Breast epithelium (tissue), 4 donors: ENCODE measurements around the gene WDR43. TPM values are rescaled to one million over a fixed set of nuclear protein-coding genes. Genes with fewer than 3 reads are reported as not detected.

Experiments
- DNase-seq, 2 donors: peaks; one replicate each; pipeline ENCODE4 v3.0.0-alpha.2; 2019; ENCODE audit warnings: low spot score in 2 of 2
- H3K27ac ChIP-seq, 2 donors: fragments of 200-600 bp; sonication (generic) in 1 of 2; one replicate each; pipeline ENCODE4 v1.5.1; 2016 to 2019; ENCODE audit warnings: mild to moderate bottlenecking in 1 of 2
- H3K27me3 ChIP-seq, 2 donors: fragments of 200-600 bp; sonication (generic) in 1 of 2; one replicate each; pipeline versions ENCODE4 v1.5.1 to v1.6.0; 2017 to 2019; ENCODE audit warnings: control low read depth in 1 of 2, mild to moderate bottlenecking in 1 of 2
- H3K36me3 ChIP-seq: fragments of 200-600 bp; one replicate; pipeline ENCODE4 v1.5.1; 2019
- H3K4me1 ChIP-seq, 2 donors: fragments of 200-600 bp; sonication (generic); one replicate each; pipeline ENCODE4 v1.5.1; 2016 to 2019; ENCODE audit warnings: control low read depth in 1 of 2
- H3K4me3 ChIP-seq, 3 donors: fragments of 200-600 bp; sonication (generic); 1 replicate in 2 of 3; 2 replicates in 1 of 3; pipeline ENCODE4 v1.5.1; 2016 to 2019; ENCODE audit warnings: mild to moderate bottlenecking in 3 of 3, moderate library complexity in 2 of 3
- H3K9me3 ChIP-seq, 2 donors: fragments of 200-600 bp; sonication (generic) in 1 of 2; one replicate each; pipeline ENCODE4 v1.5.1; 2016 to 2019; ENCODE audit warnings: control low read depth in 1 of 2
- POLR2A ChIP-seq: fragments of 450-650 bp; IDR thresholded peaks from one replicate; pipeline ENCODE4 v1.6.1; 2016; ENCODE audit warnings: antibody characterized with exemption, mild to moderate bottlenecking, moderate library complexity
- POLR2AphosphoS5 ChIP-seq, 3 donors: sonication (generic); formaldehyde crosslinking; IDR thresholded peaks; one replicate each; pipeline ENCODE4 v1.6.1; 2017; ENCODE audit warnings: antibody characterized with exemption in 3 of 3
- intact Hi-C: fragments of 100-400 bp; cut with DNase I; formaldehyde crosslinking; loops from one replicate; pipeline ENCODE4 v1.15.1; 2023; ENCODE audit warnings: low total_unique reads
- total RNA-seq, 3 donors: library from RNA; depleted of rRNA; stranded (reverse); fragments of >200 nt; gene quantifications; one replicate each; pipeline ENCODE4 v1.1.0, GENCODE V29; 2016
- TF ChIP-seq, protein P1 (sequence below), 3 donors: fragments of 450-650 bp; IDR thresholded peaks; one replicate each; pipeline ENCODE4 v1.5.1; 2016 to 2017; ENCODE audit warnings: antibody characterized with exemption in 3 of 3, mild to moderate bottlenecking in 3 of 3, moderate library complexity in 3 of 3

WDR43 gene
- total RNA-seq, 3 donors from 2014 or later = 55.1 to 67.8 (median 64.5) TPM

DNA sequence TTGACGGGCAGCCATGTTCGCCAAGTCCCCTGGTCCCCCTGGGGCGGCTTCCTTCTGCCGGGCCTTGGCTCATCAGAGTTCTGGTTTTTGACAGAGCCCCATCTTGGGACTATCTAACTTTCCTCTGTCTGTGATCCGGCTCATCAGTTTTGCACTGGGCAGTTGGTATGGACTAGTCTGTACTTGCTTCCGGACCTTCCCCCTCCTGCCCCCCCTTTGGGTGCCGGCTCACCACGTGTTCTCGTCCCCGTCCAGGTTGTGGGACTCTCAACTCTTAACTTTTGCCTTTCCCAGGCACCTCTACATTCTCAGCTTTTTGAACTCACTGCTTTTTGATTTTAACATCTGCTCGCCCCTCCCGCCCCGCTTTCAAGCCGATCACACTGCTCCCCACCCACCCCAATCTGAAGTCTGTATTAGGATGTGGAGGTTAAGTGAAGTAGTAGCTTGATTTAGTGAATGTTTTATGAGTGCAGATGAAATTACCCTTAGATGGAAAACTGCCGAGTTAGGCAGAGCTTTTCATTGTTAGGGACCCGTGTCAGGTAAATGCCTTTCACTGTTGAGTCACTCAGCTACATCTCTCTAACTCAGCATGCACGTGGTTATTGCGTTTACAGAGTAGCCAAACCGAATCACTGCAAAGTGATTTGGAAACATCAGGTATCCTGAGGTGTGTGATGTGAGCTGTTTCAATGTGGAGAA lies 874 bp downstream of the WDR43 start:
- Histone ChIP-seq H3K36me3 (no peaks in the 10 kb centered on the region), H3K4me1 (peaks cover 0 to 9% of the 10 kb centered on the region in 2 donors), H3K27ac (peak overlapping the region; percentile 83 to 86), H3K9me3 (no peaks in the 10 kb centered on the region), H3K27me3 (no peaks in the 10 kb centered on the region), H3K4me3 (peak overlapping the region; percentile 97 to 98 (median 98))
- intact Hi-C loops = no loop called here
- TF ChIP-seq, protein P1, sequence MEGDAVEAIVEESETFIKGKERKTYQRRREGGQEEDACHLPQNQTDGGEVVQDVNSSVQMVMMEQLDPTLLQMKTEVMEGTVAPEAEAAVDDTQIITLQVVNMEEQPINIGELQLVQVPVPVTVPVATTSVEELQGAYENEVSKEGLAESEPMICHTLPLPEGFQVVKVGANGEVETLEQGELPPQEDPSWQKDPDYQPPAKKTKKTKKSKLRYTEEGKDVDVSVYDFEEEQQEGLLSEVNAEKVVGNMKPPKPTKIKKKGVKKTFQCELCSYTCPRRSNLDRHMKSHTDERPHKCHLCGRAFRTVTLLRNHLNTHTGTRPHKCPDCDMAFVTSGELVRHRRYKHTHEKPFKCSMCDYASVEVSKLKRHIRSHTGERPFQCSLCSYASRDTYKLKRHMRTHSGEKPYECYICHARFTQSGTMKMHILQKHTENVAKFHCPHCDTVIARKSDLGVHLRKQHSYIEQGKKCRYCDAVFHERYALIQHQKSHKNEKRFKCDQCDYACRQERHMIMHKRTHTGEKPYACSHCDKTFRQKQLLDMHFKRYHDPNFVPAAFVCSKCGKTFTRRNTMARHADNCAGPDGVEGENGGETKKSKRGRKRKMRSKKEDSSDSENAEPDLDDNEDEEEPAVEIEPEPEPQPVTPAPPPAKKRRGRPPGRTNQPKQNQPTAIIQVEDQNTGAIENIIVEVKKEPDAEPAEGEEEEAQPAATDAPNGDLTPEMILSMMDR (IDR thresholded peaks at IDR 0.05) = no peak
- TF ChIP-seq POLR2A (no peak), POLR2AphosphoS5 (IDR thresholded peaks at IDR 0.05) (no peak)
- no peak for DNase-seq

DNA sequence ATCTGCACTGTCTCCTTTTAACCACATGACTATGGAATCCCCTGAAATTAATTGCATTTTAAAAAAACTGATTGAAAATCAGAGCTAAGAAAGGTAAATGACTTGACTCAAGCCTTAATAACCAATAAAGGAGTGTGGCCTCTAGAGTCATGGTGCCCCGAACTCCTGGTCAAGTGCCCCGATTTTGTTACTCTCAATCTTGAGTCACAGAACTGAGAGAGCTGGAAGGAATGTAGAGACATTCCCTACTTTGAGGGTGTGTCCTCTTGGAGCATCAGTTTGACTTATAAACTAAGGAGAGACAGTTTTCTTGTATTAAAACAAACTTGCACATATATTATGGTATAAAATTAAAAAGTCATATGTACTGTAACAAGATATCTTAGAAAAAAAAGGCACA lies 2.4 kb downstream of the WDR43 start:
- no peaks in the 10 kb centered on the region for H3K9me3 ChIP-seq
- intact Hi-C loops = no loop called here
- peaks cover 0 to 9% of the 10 kb centered on the region in 2 donors for H3K4me1 ChIP-seq
- no peak overlapping the region for H3K4me3 ChIP-seq
- TF ChIP-seq, protein P1 (IDR thresholded peaks at IDR 0.05) = no peak
- TF ChIP-seq POLR2A = no peak
- no peak for TF ChIP-seq POLR2AphosphoS5 (IDR thresholded peaks at IDR 0.05)
- no peaks in the 10 kb centered on the region for H3K27me3 ChIP-seq
- H3K36me3 ChIP-seq = no peaks in the 10 kb centered on the region
- H3K27ac ChIP-seq = no peak overlapping the region
- DNase-seq = no peak

DNA sequence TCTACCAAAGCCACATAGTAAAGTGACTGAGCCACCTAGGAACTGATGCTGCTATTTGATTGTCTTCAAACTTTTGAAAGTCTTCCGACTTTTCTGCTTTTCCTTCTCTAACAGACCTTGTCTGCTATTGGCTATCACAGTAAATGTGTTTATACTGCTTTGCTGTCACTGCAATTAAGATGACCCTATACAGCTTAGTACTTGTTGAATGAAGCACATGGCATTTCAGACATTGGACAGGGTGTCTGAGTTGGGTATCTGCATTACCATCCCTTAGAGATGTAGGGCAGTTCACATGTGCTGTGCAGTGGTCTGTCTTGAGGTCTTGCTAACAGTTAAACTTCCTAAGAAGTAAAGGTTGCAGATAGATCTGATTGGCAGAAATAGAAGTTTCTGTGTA lies 3.6 kb downstream of the WDR43 start:
- intact Hi-C loops = no loop called here
- no peak overlapping the region for H3K4me3 ChIP-seq
- H3K36me3 ChIP-seq = no peaks in the 10 kb centered on the region
- TF ChIP-seq, protein P1 (IDR thresholded peaks at IDR 0.05) = no peak
- no peak for TF ChIP-seq POLR2A
- no peak for TF ChIP-seq POLR2AphosphoS5 (IDR thresholded peaks at IDR 0.05)
- no peaks in the 10 kb centered on the region for H3K27me3 ChIP-seq
- no peaks in the 10 kb centered on the region for H3K9me3 ChIP-seq
- H3K27ac ChIP-seq = no peak overlapping the region
- no peak for DNase-seq
- peaks cover 0 to 9% of the 10 kb centered on the region in 2 donors for H3K4me1 ChIP-seq

DNA sequence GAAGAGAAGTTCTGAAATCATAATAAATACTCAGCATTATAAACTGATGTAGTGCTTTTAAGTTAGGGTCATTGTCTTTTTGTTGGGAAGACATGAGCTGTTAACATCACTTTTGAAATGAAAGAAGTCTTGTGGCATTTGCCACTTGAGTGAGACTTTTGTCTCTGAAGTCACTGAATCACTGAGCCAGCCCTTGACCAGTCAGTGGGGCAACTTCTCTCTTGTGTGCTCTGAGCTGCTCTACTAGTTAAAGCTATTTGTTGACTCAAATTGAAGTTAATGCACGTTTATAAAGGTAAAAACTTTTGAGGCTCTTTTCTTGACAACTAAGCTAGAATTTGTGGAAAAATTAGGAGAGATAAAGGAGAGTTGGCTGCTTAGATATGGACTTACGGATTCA lies 6.7 kb downstream of the WDR43 start:
- peaks cover 0 to 9% of the 10 kb centered on the region in 2 donors for H3K4me1 ChIP-seq
- DNase-seq = no peak
- H3K4me3 ChIP-seq = no peak overlapping the region
- intact Hi-C loops = no loop called here
- H3K9me3 ChIP-seq = no peaks in the 10 kb centered on the region
- no peaks in the 10 kb centered on the region for H3K27me3 ChIP-seq
- H3K27ac ChIP-seq = no peak overlapping the region
- H3K36me3 ChIP-seq = no peaks in the 10 kb centered on the region
- TF ChIP-seq POLR2AphosphoS5 (IDR thresholded peaks at IDR 0.05) (no peak), POLR2A (no peak)
- TF ChIP-seq, protein P1 (IDR thresholded peaks at IDR 0.05) = no peak

DNA sequence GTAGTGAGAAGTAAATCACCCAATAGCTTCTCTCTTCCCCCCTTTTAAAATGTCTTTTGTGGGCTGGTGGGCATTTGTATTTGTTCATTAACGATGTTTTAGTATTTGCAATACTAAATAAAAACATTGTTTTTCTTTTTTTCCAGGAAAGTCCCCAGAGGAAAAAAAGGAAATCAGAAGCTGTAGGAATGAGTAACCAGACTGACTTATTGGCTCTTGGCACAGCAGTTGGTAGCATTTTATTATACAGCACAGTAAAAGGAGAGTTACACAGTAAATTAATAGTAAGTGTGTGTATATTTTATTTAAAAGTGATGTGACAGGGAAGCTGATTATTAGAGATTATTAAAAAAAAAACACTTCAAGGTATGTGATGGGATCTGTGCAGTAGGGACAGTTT lies 7.4 kb downstream of the WDR43 start:
- H3K27ac ChIP-seq = no peak overlapping the region
- no peaks in the 10 kb centered on the region for H3K9me3 ChIP-seq
- H3K4me1 ChIP-seq = peaks cover 0 to 9% of the 10 kb centered on the region in 2 donors
- H3K27me3 ChIP-seq = no peaks in the 10 kb centered on the region
- H3K4me3 ChIP-seq = no peak overlapping the region
- no peak for DNase-seq
- TF ChIP-seq POLR2AphosphoS5 (IDR thresholded peaks at IDR 0.05) = no peak
- TF ChIP-seq, protein P1 (IDR thresholded peaks at IDR 0.05) = no peak
- TF ChIP-seq POLR2A = no peak
- no peaks in the 10 kb centered on the region for H3K36me3 ChIP-seq
- intact Hi-C loops = no loop called here
